Measurements from ENCODE around the gene NPR2. TPM values are rescaled to one million over a fixed set of nuclear protein-coding genes. Genes with fewer than 3 reads are reported as not detected.
A peak's percentile ranks its signal among the peaks of the same experiment; 100 is the strongest.

Gene NPR2
- total and polyA plus RNA-seq, 2 donors (not counting 3 experiments of a cell fraction or from before 2014, with no cell fraction given) = 16.4 to 25.6 TPM

DNA sequence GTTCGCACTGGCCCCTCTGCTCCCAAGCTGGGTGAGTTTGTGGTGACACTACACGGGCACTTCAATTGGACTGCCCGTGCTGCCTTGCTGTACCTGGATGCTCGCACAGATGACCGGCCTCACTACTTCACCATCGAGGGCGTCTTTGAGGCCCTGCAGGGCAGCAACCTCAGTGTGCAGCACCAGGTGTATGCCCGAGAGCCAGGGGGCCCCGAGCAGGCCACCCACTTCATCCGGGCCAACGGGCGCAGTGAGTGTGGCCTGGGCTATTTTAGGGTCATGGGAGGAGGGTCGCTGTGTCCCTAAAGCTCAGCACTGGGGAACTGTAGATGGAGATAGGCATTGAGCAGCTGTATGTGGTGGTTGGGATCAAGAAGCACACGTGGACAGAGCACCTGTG lies 1.4 kb downstream of the NPR2 start:
- intact Hi-C loops (cut with micrococcal nuclease) (no loop called here), dilution Hi-C loops (cut with MboI; ENCODE audit: extremely low pct_ligation_motif_present, low sequenced_read_pairs) (no loop called here)
- no peaks in the 10 kb centered on the region for H3K9me3 ChIP-seq (replicated peaks; ENCODE audit: control insufficient read depth, insufficient read depth, low read length)
- no TSS peak for BruUV-seq (replicated peaks)
- peaks cover 33% of the 10 kb centered on the region for H3K4me1 ChIP-seq (ENCODE audit: control insufficient read depth, extremely low read depth, insufficient read depth, low read length)
- H3K9me1 ChIP-seq (replicated peaks; ENCODE audit: control insufficient read depth, extremely low read depth, insufficient read depth, low read length) = no peaks in the 10 kb centered on the region
- FAIRE-seq (no peak), DNase-seq (ENCODE audit: low read depth, low spot score) (no peak)
- H3K4me3 ChIP-seq (replicated peaks in 1 of 3; ENCODE audit: insufficient read depth in 1 of 3, low read depth in 1 of 3, low read length in 3 of 3) = no peak overlapping the region
- H3K27ac ChIP-seq (ENCODE audit: insufficient read depth, low read depth, low read length) = no peak overlapping the region
- H3K79me2 ChIP-seq (ENCODE audit: control insufficient read depth, insufficient read depth, low read length) = peaks cover 7% of the 10 kb centered on the region
- ChIA-PET POLR2A (no interaction called here), CTCF (interaction anchor here (1.3 to 6.5 kb wide), 5 partner anchors 19 to 89 kb away, joined by 7 to 277 read pairs (median 130); partner anchors contain the start of genes FAM221B, GBA2, HINT2 and RGP1)
- no peaks in the 10 kb centered on the region for H3K36me3 ChIP-seq (ENCODE audit: control insufficient read depth in 2 of 2, extremely low read depth in 1 of 2, insufficient read depth in 2 of 2, low read length in 2 of 2)
- no peaks in the 10 kb centered on the region for H4K20me1 ChIP-seq (replicated peaks; ENCODE audit: control insufficient read depth, extremely low read depth, insufficient read depth, low read length)
- no peaks in the 10 kb centered on the region for H3K27me3 ChIP-seq (ENCODE audit: control insufficient read depth in 2 of 2, insufficient read depth in 2 of 2, low read length in 2 of 2)
- H3K9ac ChIP-seq (replicated peaks; ENCODE audit: extremely low read depth, insufficient read depth, low read length) = no peak overlapping the region
- TF ChIP-seq POLR2A (IDR thresholded peaks at IDR 0.05; ENCODE audit: low read depth, low read length) (no peak), FOS (IDR thresholded peaks at IDR 0.05; ENCODE audit: borderline replicate concordance, insufficient read depth, low read length) (no peak), JUN (IDR thresholded peaks at IDR 0.05; ENCODE audit: borderline replicate concordance, insufficient read depth, insufficient read length, low read depth) (no peak), MYC (IDR thresholded peaks at IDR 0.05; ENCODE audit: low read depth, low read length) (no peak), POLR2AphosphoS5 (IDR thresholded peaks at IDR 0.05; ENCODE audit: insufficient read depth, low read depth, low read length) (no peak), GATA2 (IDR thresholded peaks at IDR 0.05; ENCODE audit: insufficient read depth, insufficient read length, low read depth, low read length) (no peak), EZH2 (IDR thresholded peaks at IDR 0.05; ENCODE audit: borderline replicate concordance, low read depth, low read length, severe bottlenecking) (no peak)
- TF ChIP-seq, protein P1, sequence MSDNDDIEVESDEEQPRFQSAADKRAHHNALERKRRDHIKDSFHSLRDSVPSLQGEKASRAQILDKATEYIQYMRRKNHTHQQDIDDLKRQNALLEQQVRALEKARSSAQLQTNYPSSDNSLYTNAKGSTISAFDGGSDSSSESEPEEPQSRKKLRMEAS (IDR thresholded peaks at IDR 0.05; ENCODE audit: insufficient read depth, insufficient read length) = no peak
- TF ChIP-seq, protein P2, sequence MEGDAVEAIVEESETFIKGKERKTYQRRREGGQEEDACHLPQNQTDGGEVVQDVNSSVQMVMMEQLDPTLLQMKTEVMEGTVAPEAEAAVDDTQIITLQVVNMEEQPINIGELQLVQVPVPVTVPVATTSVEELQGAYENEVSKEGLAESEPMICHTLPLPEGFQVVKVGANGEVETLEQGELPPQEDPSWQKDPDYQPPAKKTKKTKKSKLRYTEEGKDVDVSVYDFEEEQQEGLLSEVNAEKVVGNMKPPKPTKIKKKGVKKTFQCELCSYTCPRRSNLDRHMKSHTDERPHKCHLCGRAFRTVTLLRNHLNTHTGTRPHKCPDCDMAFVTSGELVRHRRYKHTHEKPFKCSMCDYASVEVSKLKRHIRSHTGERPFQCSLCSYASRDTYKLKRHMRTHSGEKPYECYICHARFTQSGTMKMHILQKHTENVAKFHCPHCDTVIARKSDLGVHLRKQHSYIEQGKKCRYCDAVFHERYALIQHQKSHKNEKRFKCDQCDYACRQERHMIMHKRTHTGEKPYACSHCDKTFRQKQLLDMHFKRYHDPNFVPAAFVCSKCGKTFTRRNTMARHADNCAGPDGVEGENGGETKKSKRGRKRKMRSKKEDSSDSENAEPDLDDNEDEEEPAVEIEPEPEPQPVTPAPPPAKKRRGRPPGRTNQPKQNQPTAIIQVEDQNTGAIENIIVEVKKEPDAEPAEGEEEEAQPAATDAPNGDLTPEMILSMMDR (IDR thresholded peaks at IDR 0.05; ENCODE audit: extremely low read depth in 1 of 2, insufficient read depth in 1 of 2, low read depth in 1 of 2, low read length in 2 of 2) = no peak
- H3K4me2 ChIP-seq (ENCODE audit: insufficient read depth, low read length) = peak overlapping the region; percentile 9
- H2AFZ ChIP-seq (ENCODE audit: low read depth, low read length) = no peak overlapping the region
